GM06990 (cell line): ENCODE measurements around the gene TBX3.

Source experiments
- DNase-seq: peaks from one replicate; pipeline ENCODE4 v3.0.0-alpha.2; 2011; ENCODE audit not compliant: insufficient read length; ENCODE audit errors: extremely low read depth
- H3K27me3 ChIP-seq: replicated peaks from 2 replicates; pipeline ENCODE4 v1.6.0; 2011; ENCODE audit warnings: low read length; ENCODE audit not compliant: control insufficient read depth, insufficient read depth
- H3K36me3 ChIP-seq: 2 replicates; pipeline ENCODE4 v1.5.1; 2011; ENCODE audit warnings: low read length; ENCODE audit not compliant: control insufficient read depth, insufficient read depth
- H3K4me3 ChIP-seq: replicated peaks from 2 replicates; pipeline ENCODE4 v1.5.1; 2011; ENCODE audit warnings: low read depth, mild to moderate bottlenecking, control low read depth, low read length
- TF ChIP-seq, protein P1 (sequence below): IDR thresholded peaks from 2 replicates; pipeline ENCODE4 v1.5.1; 2011; ENCODE audit warnings: low read length, control low read depth, mild to moderate bottlenecking, inconsistent platforms; ENCODE audit not compliant: insufficient read depth, poor library complexity, severe bottlenecking

Gene TBX3

DNA sequence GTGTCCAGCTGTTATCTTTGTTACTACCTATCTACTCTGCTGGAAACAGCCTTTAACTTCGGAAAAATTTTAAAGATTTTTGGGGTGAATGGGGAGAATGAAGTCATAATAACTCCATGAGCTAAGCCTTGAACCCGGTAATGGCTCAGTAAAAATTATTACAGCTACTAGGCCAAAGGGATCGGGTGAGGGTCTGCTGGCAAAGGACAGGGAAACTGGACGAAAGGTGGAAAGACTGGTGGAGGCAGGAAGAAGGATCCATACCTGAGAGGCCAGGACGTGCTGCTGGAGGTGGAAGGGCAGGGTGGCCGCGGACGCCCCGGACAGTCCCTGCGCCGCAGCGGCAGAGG, 10.1 kb downstream of the TBX3 start:
- TF ChIP-seq, protein P1, sequence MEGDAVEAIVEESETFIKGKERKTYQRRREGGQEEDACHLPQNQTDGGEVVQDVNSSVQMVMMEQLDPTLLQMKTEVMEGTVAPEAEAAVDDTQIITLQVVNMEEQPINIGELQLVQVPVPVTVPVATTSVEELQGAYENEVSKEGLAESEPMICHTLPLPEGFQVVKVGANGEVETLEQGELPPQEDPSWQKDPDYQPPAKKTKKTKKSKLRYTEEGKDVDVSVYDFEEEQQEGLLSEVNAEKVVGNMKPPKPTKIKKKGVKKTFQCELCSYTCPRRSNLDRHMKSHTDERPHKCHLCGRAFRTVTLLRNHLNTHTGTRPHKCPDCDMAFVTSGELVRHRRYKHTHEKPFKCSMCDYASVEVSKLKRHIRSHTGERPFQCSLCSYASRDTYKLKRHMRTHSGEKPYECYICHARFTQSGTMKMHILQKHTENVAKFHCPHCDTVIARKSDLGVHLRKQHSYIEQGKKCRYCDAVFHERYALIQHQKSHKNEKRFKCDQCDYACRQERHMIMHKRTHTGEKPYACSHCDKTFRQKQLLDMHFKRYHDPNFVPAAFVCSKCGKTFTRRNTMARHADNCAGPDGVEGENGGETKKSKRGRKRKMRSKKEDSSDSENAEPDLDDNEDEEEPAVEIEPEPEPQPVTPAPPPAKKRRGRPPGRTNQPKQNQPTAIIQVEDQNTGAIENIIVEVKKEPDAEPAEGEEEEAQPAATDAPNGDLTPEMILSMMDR, result no peak
- no peak for DNase-seq
- no peak overlapping the region for H3K4me3 ChIP-seq
- no peaks in the 10 kb centered on the region for H3K36me3 ChIP-seq
- H3K27me3 ChIP-seq, result peaks cover 2% of the 10 kb centered on the region; the same call in 1 of the 2 replicates

DNA sequence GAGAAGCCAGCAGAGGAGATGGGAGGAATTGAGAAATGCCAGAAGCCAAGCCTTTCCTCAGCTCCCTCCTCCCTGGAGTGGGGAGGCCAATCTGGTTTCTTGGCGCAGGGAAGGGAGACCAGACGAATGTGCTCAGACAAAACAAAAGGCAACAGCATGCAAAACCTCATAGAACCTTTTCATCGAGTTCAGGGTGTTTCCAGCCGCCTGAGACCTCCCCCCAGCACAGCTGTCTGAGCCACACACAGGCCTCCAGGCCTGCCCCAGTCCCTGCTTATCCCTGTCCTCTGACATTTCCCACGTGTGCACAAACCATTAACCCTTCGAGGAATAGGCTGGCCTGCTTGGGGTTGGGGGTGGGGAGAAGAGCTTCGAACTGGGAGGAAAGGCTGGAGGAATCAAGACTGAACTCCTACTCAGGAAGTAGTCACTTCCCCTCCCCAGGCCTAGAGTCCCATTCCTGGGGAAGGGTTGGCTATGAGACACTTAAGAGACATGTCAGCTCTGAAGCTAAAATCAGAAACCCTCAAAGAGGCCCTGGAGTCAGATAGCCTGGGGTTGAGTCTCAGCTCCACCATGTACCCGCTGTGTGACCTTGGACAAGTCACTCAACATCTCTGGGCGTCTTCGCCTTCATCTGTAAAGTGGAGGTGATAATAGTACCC, 10.7 kb downstream of the TBX3 start:
- H3K36me3 ChIP-seq, result no peaks in the 10 kb centered on the region
- DNase-seq, result no peak
- no peak overlapping the region for H3K4me3 ChIP-seq
- H3K27me3 ChIP-seq, result peaks cover 2% of the 10 kb centered on the region; the same call in 1 of the 2 replicates
- TF ChIP-seq, protein P1, result no peak

DNA sequence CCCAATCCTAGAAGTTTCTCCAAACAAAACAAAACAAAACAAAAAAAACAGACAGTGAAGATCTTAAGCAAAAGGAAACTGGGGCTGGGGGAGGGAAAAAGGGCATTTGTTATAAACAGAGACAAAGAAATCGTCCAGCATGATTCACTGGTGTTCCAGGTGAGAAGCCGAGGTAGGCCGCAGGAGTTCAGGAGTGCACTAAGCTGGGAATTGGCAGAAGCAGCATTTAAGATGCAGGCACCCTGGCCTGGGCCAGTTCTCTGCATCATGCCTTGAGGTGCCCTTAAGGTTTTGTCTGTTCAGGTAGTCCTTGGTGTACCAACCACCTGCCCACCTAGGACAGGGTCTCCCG, 11.2 kb downstream of the TBX3 start:
- DNase-seq, result no peak
- Histone ChIP-seq H3K36me3 (no peaks in the 10 kb centered on the region), H3K27me3 (peaks cover 2% of the 10 kb centered on the region; the same call in 1 of the 2 replicates), H3K4me3 (no peak overlapping the region)
- TF ChIP-seq, protein P1, result no peak

DNA sequence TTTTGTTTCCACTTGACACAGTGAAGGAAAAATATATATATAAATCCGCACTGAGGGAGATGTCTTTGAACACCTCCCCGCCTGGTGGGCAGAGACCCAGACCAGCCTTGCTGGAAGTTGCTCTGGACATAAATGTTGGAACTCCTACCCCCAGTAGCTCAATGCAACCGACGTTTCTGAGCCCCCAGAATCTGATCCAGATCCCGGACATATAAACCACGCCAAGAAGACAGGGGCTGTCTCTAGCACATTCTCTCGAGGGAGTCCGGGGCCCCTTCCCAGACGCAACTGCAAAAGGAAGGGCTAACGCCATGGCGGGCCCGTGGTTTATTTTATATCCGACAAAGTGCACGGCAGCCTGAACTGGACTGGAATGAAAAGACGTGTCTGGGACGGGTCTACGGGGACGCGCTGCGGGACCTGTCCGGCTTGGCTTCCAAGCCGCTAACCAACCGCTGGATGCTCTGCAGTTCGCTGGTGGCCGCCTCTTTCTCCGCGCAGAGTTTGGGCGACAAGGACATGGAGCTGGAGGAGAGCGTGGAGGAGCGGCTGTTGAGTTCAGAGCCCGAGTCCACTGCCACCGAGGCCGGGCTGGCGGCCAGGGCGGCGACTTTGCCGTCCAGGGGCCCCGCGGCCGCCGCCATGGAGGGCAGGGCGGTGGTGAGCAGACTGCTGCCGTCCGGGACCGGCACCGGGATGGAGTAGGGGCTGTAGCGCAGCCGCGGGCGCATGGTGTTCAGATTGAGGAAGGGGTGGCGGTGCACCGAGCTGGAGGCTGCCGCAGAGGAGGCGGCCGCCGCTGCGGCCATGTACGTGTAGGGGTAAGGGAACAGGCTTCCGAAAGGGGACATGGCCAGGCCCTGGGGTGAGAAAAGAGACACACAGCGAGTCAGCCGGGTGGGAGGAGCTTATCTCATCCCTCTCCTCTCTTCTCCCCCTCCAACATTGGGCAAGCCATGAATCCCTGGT, 12.2 kb downstream of the TBX3 start:
- TF ChIP-seq, protein P1, result no peak
- H3K36me3 ChIP-seq, result no peaks in the 10 kb centered on the region
- no peak for DNase-seq
- no peak overlapping the region for H3K4me3 ChIP-seq
- peaks cover 3% of the 10 kb centered on the region; the same call in 1 of the 2 replicates for H3K27me3 ChIP-seq

DNA sequence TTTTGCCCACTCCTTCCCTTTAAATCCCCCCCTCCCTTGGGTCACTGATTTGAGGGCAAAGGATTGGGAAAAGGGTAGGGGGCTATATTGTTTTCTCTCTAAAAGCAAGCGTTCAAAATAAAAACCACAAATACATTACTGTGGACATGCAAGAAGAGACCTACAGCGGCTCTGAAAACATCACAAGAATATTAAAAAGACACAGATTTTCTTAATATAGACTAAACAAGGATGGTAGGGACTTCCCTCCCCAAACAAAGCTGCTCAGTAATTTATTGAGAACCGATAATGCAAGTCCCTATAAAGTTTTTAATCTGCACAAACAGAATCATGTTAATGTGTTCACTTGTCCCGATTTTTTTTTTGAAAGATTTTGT, 12.9 kb downstream of the TBX3 start:
- no peak overlapping the region for H3K4me3 ChIP-seq
- no peak for DNase-seq
- TF ChIP-seq, protein P1, result no peak
- peaks cover 3% of the 10 kb centered on the region; the same call in 1 of the 2 replicates for H3K27me3 ChIP-seq
- no peaks in the 10 kb centered on the region for H3K36me3 ChIP-seq
